ENCODE measurements around the gene ADAMTS6.

The ADAMTS6 gene

GRCh38 chr5:65461490-65461889, 20.2 kb downstream of the ADAMTS6 start:
- no peaks in the 10 kb centered on the region for H3K9me3 ChIP-seq (ENCODE audit: control insufficient read depth, insufficient read depth, low read depth, low read length)
- H3K27ac ChIP-seq (ENCODE audit: extremely low read depth, low read depth, low read length) = no peak overlapping the region
- POLR2A ChIA-PET = no interaction called here
- H3K4me1 ChIP-seq (ENCODE audit: control insufficient read depth, insufficient read depth, low read length) = peaks cover 3% of the 10 kb centered on the region; the same call in 1 of the 2 replicates
- CTCF ChIA-PET = interaction anchor here (0.8 kb wide), 1 partner anchor 21 kb away, joined by 3 read pairs; no protein-coding TSS in a partner anchor
- TF ChIP-seq, protein P1, sequence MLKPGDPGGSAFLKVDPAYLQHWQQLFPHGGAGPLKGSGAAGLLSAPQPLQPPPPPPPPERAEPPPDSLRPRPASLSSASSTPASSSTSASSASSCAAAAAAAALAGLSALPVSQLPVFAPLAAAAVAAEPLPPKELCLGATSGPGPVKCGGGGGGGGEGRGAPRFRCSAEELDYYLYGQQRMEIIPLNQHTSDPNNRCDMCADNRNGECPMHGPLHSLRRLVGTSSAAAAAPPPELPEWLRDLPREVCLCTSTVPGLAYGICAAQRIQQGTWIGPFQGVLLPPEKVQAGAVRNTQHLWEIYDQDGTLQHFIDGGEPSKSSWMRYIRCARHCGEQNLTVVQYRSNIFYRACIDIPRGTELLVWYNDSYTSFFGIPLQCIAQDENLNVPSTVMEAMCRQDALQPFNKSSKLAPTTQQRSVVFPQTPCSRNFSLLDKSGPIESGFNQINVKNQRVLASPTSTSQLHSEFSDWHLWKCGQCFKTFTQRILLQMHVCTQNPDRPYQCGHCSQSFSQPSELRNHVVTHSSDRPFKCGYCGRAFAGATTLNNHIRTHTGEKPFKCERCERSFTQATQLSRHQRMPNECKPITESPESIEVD (tag by site-specific recombination; IDR thresholded peaks at IDR 0.05) = peak; percentile 47; the same call in 1 of the 2 replicates
- no peak for TF ChIP-seq ZNF501 (tag by site-specific recombination; IDR thresholded peaks at IDR 0.05)
- TF ChIP-seq ZNF23 (tag by site-specific recombination; IDR thresholded peaks at IDR 0.05; ENCODE audit: borderline replicate concordance) = no peak
- no peak for TF ChIP-seq ZNF544 (tag by site-specific recombination; IDR thresholded peaks at IDR 0.05)
- TF ChIP-seq ZNF777 (tag by site-specific recombination; IDR thresholded peaks at IDR 0.05; ENCODE audit: borderline replicate concordance) = no peak
- no peak for TF ChIP-seq ZNF266 (tag by site-specific recombination; IDR thresholded peaks at IDR 0.05; ENCODE audit: low read depth)
- TF ChIP-seq ZNF776 (tag by site-specific recombination; IDR thresholded peaks at IDR 0.05; ENCODE audit: borderline replicate concordance) = no peak
- no peak for TF ChIP-seq ZBTB48 (tag by site-specific recombination; IDR thresholded peaks at IDR 0.05)
- TF ChIP-seq TCF7L2 (IDR thresholded peaks at IDR 0.05; ENCODE audit: borderline replicate concordance, low read depth, low read length) = peak; percentile 67; the same call in 1 of the 2 replicates
- H3K4me3 ChIP-seq (ENCODE audit: low read depth, low read length) = no peak overlapping the region
- H3K36me3 ChIP-seq (ENCODE audit: control insufficient read depth in 2 of 2, insufficient read depth in 1 of 2, low read length in 2 of 2) = no peaks in the 10 kb centered on the region

DNA sequence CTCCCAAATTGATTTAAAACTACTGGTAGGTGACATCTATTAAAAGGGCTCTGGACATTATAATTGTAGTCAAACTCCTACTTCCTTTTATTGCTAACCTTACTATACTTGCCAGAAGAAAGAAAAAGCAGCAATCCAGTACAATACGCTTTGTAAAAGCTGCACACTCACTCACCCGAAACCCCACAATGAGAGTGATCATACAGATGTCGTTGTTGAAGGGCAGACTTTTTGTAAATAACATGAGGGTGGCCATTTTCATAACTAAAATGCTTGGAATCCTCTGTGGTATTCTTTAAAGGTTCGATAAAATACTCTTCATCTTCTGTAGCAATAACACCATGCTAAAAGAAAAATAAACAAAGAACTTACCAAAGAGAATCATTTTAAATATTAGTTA, 21.7 kb downstream of the ADAMTS6 start:
- ChIA-PET CTCF (interaction anchor here (0.6 to 0.7 kb wide), 4 partner anchors 24 to 723 kb away, joined by 3 to 4 read pairs (median 3); no protein-coding TSS in a partner anchor), POLR2A (no interaction called here)
- TF ChIP-seq ZNF114 (tag by site-specific recombination; IDR thresholded peaks at IDR 0.05) (no peak), ZNF202 (tag by site-specific recombination; IDR thresholded peaks at IDR 0.05; ENCODE audit: borderline replicate concordance) (no peak), ZNF670 (tag by site-specific recombination; IDR thresholded peaks at IDR 0.05; ENCODE audit: low read depth) (no peak), ZBTB20 (tag by site-specific recombination; IDR thresholded peaks at IDR 0.05) (no peak), ZNF664 (tag by site-specific recombination; IDR thresholded peaks at IDR 0.05) (no peak), ZNF654 (tag by site-specific recombination; IDR thresholded peaks at IDR 0.05; ENCODE audit: low read depth) (no peak), ZNF529 (tag by site-specific recombination; IDR thresholded peaks at IDR 0.05; ENCODE audit: insufficient replicate concordance) (no peak)
- TF ChIP-seq, protein P2, sequence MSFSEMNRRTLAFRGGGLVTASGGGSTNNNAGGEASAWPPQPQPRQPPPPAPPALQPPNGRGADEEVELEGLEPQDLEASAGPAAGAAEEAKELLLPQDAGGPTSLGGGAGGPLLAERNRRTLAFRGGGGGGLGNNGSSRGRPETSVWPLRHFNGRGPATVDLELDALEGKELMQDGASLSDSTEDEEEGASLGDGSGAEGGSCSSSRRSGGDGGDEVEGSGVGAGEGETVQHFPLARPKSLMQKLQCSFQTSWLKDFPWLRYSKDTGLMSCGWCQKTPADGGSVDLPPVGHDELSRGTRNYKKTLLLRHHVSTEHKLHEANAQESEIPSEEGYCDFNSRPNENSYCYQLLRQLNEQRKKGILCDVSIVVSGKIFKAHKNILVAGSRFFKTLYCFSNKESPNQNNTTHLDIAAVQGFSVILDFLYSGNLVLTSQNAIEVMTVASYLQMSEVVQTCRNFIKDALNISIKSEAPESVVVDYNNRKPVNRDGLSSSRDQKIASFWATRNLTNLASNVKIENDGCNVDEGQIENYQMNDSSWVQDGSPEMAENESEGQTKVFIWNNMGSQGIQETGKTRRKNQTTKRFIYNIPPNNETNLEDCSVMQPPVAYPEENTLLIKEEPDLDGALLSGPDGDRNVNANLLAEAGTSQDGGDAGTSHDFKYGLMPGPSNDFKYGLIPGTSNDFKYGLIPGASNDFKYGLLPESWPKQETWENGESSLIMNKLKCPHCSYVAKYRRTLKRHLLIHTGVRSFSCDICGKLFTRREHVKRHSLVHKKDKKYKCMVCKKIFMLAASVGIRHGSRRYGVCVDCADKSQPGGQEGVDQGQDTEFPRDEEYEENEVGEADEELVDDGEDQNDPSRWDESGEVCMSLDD (tag by site-specific recombination; IDR thresholded peaks at IDR 0.05) = no peak
- TF ChIP-seq, protein P3, sequence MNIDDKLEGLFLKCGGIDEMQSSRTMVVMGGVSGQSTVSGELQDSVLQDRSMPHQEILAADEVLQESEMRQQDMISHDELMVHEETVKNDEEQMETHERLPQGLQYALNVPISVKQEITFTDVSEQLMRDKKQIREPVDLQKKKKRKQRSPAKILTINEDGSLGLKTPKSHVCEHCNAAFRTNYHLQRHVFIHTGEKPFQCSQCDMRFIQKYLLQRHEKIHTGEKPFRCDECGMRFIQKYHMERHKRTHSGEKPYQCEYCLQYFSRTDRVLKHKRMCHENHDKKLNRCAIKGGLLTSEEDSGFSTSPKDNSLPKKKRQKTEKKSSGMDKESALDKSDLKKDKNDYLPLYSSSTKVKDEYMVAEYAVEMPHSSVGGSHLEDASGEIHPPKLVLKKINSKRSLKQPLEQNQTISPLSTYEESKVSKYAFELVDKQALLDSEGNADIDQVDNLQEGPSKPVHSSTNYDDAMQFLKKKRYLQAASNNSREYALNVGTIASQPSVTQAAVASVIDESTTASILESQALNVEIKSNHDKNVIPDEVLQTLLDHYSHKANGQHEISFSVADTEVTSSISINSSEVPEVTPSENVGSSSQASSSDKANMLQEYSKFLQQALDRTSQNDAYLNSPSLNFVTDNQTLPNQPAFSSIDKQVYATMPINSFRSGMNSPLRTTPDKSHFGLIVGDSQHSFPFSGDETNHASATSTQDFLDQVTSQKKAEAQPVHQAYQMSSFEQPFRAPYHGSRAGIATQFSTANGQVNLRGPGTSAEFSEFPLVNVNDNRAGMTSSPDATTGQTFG (tag by site-specific recombination; IDR thresholded peaks at IDR 0.05; ENCODE audit: borderline replicate concordance) = no peak
- TF ChIP-seq, protein P4, sequence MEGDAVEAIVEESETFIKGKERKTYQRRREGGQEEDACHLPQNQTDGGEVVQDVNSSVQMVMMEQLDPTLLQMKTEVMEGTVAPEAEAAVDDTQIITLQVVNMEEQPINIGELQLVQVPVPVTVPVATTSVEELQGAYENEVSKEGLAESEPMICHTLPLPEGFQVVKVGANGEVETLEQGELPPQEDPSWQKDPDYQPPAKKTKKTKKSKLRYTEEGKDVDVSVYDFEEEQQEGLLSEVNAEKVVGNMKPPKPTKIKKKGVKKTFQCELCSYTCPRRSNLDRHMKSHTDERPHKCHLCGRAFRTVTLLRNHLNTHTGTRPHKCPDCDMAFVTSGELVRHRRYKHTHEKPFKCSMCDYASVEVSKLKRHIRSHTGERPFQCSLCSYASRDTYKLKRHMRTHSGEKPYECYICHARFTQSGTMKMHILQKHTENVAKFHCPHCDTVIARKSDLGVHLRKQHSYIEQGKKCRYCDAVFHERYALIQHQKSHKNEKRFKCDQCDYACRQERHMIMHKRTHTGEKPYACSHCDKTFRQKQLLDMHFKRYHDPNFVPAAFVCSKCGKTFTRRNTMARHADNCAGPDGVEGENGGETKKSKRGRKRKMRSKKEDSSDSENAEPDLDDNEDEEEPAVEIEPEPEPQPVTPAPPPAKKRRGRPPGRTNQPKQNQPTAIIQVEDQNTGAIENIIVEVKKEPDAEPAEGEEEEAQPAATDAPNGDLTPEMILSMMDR (tag by site-specific recombination; IDR thresholded peaks at IDR 0.05) = no peak
- no peaks in the 10 kb centered on the region for H3K36me3 ChIP-seq (ENCODE audit: control insufficient read depth in 2 of 2, insufficient read depth in 1 of 2, low read length in 2 of 2)
- H3K4me1 ChIP-seq (ENCODE audit: control insufficient read depth, insufficient read depth, low read length) = peaks cover 3% of the 10 kb centered on the region; the same call in 1 of the 2 replicates
- H3K27ac ChIP-seq (ENCODE audit: extremely low read depth, low read depth, low read length) = no peak overlapping the region
- H3K4me3 ChIP-seq (ENCODE audit: low read depth, low read length) = no peak overlapping the region
- no peaks in the 10 kb centered on the region for H3K9me3 ChIP-seq (ENCODE audit: control insufficient read depth, insufficient read depth, low read depth, low read length)

Data from HEK293 (cell line).